Right ventricle myocardium inferior (tissue), 1 donor: ENCODE results near the gene RPP25. TPM values are rescaled to one million over a fixed set of nuclear protein-coding genes. Genes with fewer than 3 reads are reported as not detected.
"Not testable (repeated sequence)": the region's sequence is repeated elsewhere in the genome, so short reads cannot be mapped to it uniquely, and the experiment has no call there.

Source experiments
- ATAC-seq: fragments of 200-7000 bp; cut with Tn5 transposase; one replicate; pipeline ENCODE4 v1.9.1; 2020; ENCODE audit warnings: mild to moderate bottlenecking, moderate library complexity
- DNase-seq: peaks from one replicate; pipeline ENCODE4 v3.0.0; 2021; ENCODE audit errors: missing footprints
- intact Hi-C: fragments of 100-400 bp; cut with DNase I; formaldehyde crosslinking; loops from one replicate; pipeline ENCODE4 v1.11.0; 2022
- total RNA-seq: library from RNA; stranded (reverse); fragmentation: NEBNext Ultra II Directional; extraction: Animal tissue kit (Norgen Biotek cat#: 25700); gene quantifications from one replicate; pipeline ENCODE4 v1.2.1, GENCODE V29; 2021
- donor health status: DM: no; HTN: yes; CAD: no; lungs with severe emphysema.

The RPP25 gene
- total RNA-seq, 1 donor from 2014 or later: 2.7 TPM

- ATAC-seq (peak; percentile 99), DNase-seq (peak; percentile 97)
- intact Hi-C loops: loop anchor here (2.0 kb wide), 1 partner anchor 31 kb away; the partner anchor contains the start of gene FAM219B
These were observed 18.8 kb downstream of the RPP25 start, which contains the start of gene COX5A for GRCh38 chr15:74937590-74938371. Gene COX5A (minus strand): TSS chr15:74938073. CDS start chr15:74938014, 59 bp downstream.

GRCh38 chr15:74937272-74937589 lies 19.3 kb downstream of the RPP25 start:
- intact Hi-C loops: loop anchor here (2.0 kb wide), 1 partner anchor 30 kb away; the partner anchor contains the start of gene FAM219B
- peak; percentile 45 for ATAC-seq
- DNase-seq: no peak

GRCh38 chr15:74935193-74935592 lies 21.4 kb downstream of the RPP25 start:
- DNase-seq, intact Hi-C loops, ATAC-seq: not testable (repeated sequence)

DNA sequence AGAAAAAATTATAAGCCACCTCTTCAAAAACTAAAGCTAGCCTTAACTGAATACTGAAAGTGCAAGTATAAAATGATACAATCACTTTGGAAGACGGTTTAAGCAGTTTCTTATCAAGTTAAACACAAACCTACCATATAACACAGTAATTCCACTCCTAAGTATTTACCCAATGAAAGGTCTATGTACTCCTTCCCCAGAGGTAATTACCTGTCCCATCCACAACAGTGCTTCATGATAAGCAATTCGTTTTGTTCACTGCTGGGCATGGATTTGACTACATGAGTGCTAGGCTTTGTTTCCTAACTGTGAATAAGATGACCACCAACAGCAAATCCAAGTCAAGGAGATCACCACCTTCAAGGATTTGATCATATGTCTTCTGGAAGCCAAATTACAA lies 23.0 kb downstream of the RPP25 start:
- intact Hi-C loops: no loop called here
- ATAC-seq (no peak), DNase-seq (no peak)

DNA sequence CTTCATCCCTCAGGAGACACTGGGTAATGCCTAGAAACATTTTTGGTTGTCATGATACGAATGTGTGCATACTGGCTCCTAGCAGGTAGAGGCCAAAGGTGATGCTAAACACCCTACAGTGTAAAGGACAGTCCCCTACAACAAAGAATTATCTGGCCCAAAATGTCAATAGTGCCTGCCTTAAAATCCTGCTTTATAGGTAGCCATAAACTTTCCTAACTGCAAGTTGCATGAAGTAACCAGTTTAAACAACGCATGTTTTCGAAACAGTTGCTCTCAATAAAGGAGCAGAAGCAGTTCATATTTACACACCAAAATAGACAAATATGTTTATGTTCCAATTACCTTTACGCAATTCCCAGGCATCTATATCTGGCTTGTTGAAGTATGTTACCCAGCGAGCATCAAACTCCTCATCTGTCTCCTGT lies 27.8 kb downstream of the RPP25 start:
- no peak for ATAC-seq
- intact Hi-C loops: no loop called here
- DNase-seq: no peak

DNA sequence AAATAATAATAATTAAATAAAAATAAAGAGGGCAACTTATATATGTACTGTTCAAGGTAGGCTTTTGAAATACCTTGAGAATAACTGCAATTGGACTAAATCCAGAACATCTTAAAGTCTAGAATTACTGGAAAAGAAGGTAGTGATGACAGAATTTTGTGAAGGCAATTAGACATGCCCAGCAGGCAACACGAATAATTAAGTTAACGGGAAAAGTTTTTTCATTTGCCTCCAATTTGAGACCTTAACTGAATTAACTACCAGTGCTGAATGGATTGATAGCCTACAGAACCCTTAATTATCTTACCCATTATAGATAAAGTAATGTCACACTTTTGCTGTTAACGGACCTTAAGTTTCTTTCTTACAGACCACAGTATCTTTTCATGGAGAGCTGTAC lies 32.0 kb downstream of the RPP25 start:
- ATAC-seq (no peak), DNase-seq (no peak)
- intact Hi-C loops: no loop called here

- intact Hi-C loops: no loop called here
- DNase-seq (no peak), ATAC-seq (no peak)
These were observed 36.1 kb downstream of the RPP25 start for GRCh38 chr15:74920456-74920855.

GRCh38 chr15:74917676-74918075 lies 38.9 kb downstream of the RPP25 start:
- DNase-seq: no peak
- intact Hi-C loops: no loop called here
- no peak for ATAC-seq

- ATAC-seq, DNase-seq, intact Hi-C loops: not testable (repeated sequence)
These were observed 42.8 kb downstream of the RPP25 start for GRCh38 chr15:74913799-74914198.

DNA sequence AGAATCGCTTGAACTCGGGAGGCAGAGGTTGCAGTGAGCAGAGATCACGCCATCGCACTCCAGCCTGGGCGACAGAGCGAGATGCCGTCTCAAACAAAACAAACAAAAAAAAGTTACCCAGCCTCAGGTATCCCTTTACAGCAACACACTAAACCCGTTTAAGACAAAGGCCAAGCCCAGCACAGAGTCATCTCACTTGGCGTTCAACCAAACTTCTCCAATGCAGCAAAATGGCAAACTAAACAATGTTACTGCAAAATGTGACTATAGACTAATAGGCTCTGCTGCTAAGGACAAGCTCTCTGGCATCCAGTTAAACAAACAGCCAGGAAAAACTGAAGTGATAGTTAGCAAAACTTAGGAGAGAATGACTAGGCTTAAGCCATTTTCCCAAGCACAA lies 43.5 kb downstream of the RPP25 start:
- no peak for ATAC-seq
- DNase-seq: no peak
- intact Hi-C loops: no loop called here

GRCh38 chr15:74908635-74909034 lies 47.9 kb downstream of the RPP25 start:
- ATAC-seq: no peak
- no peak for DNase-seq
- intact Hi-C loops: no loop called here

DNA sequence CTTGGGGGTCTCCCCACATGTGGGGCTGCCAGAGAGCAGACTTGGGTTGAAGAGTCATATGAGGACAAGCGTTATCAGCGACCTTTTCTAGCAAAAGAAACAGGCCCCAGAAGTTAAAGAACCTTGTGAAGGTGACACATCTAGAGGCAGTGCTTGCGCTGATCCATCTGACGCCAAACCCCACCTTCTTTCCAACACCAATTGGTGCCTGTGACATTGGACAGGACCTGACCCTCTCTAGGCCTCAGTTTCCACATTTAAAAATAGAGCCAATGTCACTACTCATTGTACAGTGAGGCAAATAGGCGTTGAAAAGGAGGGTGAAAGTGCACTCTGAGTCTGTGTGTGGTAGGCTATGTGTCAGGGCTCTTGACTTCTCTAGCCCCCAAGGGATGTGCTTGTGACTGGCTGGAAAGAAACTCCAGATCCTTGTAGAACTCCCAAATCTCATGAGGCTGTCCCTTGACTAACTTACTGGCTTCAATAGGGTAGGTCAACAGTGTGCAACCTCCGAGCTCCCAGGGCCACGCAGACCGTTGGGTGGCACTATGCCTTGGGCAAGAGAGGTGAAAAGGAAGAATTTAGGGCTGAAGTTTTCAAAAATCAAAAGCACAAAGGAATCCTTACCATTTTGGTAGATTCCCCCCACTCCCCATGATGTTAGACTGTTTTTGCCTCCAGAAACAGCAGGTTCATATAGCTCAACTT lies 49.3 kb downstream of the RPP25 start:
- peak; percentile 72 for ATAC-seq
- DNase-seq: no peak
- intact Hi-C loops: loop anchor here (2.0 kb wide), 2 partner anchors 29 to 65 kb away; partner anchors contain the start of gene ULK3

DNA sequence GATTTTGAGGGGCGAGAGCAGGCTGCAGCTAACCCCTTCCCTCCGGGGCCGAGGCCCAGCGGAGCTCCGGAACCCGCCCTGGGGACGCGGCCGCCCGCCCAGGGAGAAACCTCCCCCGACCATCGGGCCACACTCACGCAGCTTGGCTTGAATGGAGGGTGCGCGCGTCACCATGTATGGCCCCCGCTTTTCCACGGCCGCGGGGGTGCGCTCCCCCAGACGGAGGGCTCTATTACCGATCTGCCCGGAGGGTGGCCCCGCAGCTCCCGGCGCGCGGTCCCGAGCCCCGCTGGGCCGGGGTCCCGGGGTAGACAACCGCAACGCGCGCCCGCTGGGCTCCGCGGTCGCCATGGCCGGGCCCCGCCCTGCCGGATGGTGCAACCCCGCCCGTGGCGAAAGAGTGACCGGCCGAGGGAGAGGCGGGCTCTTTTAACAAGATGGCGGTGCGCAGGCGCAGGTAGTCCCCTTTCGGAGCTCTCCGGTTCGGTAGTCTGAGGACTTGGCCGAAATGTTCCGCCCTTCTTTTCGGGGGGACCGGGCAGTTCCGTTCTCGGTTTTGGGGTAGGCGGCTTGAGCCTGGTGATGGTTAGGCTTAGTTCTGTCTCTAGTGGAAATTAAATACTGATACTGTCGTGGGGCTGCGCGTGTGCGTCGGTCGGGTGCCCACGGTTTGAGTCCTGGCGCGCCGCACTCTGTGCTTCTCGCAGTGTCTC lies 50.0 kb downstream of the RPP25 start, which contains the start of gene FAM219B:
FAM219B (minus strand) TSS at position 402 of the 713 bp plus-strand sequence; CDS start at position 351, 51 bp downstream.
- peak; percentile 98 for DNase-seq
- intact Hi-C loops: loop anchor here (2.0 kb wide), 2 partner anchors 30 to 64 kb away; partner anchors contain the start of gene ULK3
- peak; percentile 94 for ATAC-seq

DNA sequence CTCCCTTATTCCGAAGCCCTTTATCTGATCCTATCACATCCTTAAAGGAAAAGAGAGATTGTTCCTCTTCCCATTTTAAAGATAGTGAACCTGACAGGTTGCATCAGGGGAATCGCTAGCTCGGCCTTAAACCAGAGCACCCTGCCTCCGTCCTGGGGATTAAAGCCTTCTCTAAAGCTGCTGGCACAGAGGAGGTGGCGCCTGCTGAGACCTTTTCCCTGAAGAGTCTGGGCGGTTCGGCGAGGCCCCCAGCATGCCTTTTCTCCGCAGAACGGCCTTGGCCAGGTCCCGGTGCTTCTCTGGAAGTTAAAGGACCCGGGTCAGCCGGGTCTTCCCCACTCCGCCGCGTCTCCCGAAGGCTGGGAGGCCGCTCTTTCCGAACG lies 50.5 kb downstream of the RPP25 start:
- peak; percentile 77 for DNase-seq
- intact Hi-C loops: loop anchor here (2.0 kb wide), 2 partner anchors 31 to 63 kb away; partner anchors contain the start of gene ULK3
- peak; percentile 4 for ATAC-seq

Other genes with a start within 250 kb of the RPP25 start
- 0.32 TPM for gene CYP1A1, start 231.2 kb downstream of the RPP25 start, total RNA-seq
- gene CYP1A2, start 207.9 kb downstream of the RPP25 start, total RNA-seq: not detected
- 41.8 TPM for gene CSK, start 174.7 kb downstream of the RPP25 start, total RNA-seq
- gene LMAN1L, start 143.9 kb downstream of the RPP25 start, total RNA-seq: 21.9 TPM
- gene CPLX3, start 130.1 kb downstream of the RPP25 start, total RNA-seq: 2.8 TPM
- gene ULK3, start 113.6 kb downstream of the RPP25 start, total RNA-seq: 42.3 TPM
- 42.6 TPM for gene SCAMP2, start 83.4 kb downstream of the RPP25 start, total RNA-seq
- gene MPI, start 66.7 kb downstream of the RPP25 start, total RNA-seq: 60.8 TPM
- 110 TPM for gene FAM219B, start 49.9 kb downstream of the RPP25 start, total RNA-seq
- gene COX5A, start 18.7 kb downstream of the RPP25 start, total RNA-seq: 1,490 TPM
- gene SCAMP5, start 38.8 kb upstream of the RPP25 start, total RNA-seq: 1.9 TPM
- 5.2 TPM for gene PPCDC, start 66.8 kb upstream of the RPP25 start, total RNA-seq
- gene C15orf39, start 245.1 kb upstream of the RPP25 start, total RNA-seq: 15.0 TPM